Brain pericyte (primary cell): ENCODE results near the gene ADH5.
"Not testable (repeated sequence)": the region's sequence is repeated elsewhere in the genome, so short reads cannot be mapped to it uniquely, and the experiment has no call there.

ENCODE experiments used
- DNase-seq: peaks from one replicate; pipeline ENCODE4 v3.0.0-alpha.2; 2012; ENCODE audit warnings: low read depth, low spot score

ADH5 gene

GRCh38 chr4:99029852-99030251 is 58.7 kb downstream of the ADH5 start:
- no peak for DNase-seq

GRCh38 chr4:99029018-99029735 is 59.4 kb downstream of the ADH5 start:
- DNase-seq = no peak

GRCh38 chr4:99028187-99028586 is 60.4 kb downstream of the ADH5 start:
- DNase-seq = no peak

GRCh38 chr4:99027304-99027703 is 61.3 kb downstream of the ADH5 start:
- DNase-seq = no peak

- DNase-seq = no peak
Measured at GRCh38 chr4:99025506-99025905, 63.1 kb downstream of the ADH5 start.

GRCh38 chr4:99024481-99025275 is 63.9 kb downstream of the ADH5 start:
- no peak for DNase-seq

GRCh38 chr4:99023800-99024251 is 64.8 kb downstream of the ADH5 start:
- DNase-seq = not testable (repeated sequence)

GRCh38 chr4:99022566-99022965 is 66.0 kb downstream of the ADH5 start:
- DNase-seq = no peak

GRCh38 chr4:99021386-99021785 is 67.2 kb downstream of the ADH5 start:
- no peak for DNase-seq
